A673 (cell line): ENCODE measurements around the gene OBSCN. TPM values are rescaled to one million over a fixed set of nuclear protein-coding genes. Genes with fewer than 3 reads are reported as not detected.

Source experiments
- BruUV-seq: library from RNA; stranded (reverse); fragments of 400-500 nt; replicated peaks from 2 replicates; lab custom pipeline; 2021; lab: Mats Ljungman, UMichigan
- CTCF ChIA-PET: fragments of 300-600 bp; sonication (Branson Sonifier 250); formaldehyde crosslinking; loops from one replicate; lab custom pipeline; 2022; ENCODE audit warnings: antibody characterized with exemption; lab: Charles Lee
- POLR2A ChIA-PET: fragments of 300-600 bp; sonication (Branson Sonifier 250); formaldehyde crosslinking; loops from one replicate; lab custom pipeline; 2022; ENCODE audit warnings: antibody characterized with exemption; ENCODE audit not compliant: low non-redundant PET; lab: Charles Lee
- DNase-seq: peaks from one replicate; pipeline ENCODE4 v3.0.0-alpha.2; 2015; ENCODE audit warnings: low spot score
- H3K27ac ChIP-seq: fragments of 200-600 bp; sonication (generic); 2 replicates; pipeline ENCODE4 v1.5.1; 2016; ENCODE audit warnings: mixed run types, low read depth, mild to moderate bottlenecking, mixed read lengths, antibody characterized with exemption, low read length; ENCODE audit not compliant: poor library complexity, severe bottlenecking
- H3K27me3 ChIP-seq: fragments of 200-600 bp; sonication (generic); replicated peaks from 2 replicates; pipeline ENCODE4 v1.6.1; 2017; ENCODE audit warnings: mixed run types, low read depth, mild to moderate bottlenecking, mixed read lengths, antibody characterized with exemption, low read length; ENCODE audit not compliant: insufficient read depth, poor library complexity
- H3K36me3 ChIP-seq: fragments of 200-600 bp; sonication (generic); 2 replicates; pipeline ENCODE4 v1.6.1; 2016; ENCODE audit warnings: mixed run types, mild to moderate bottlenecking, mixed read lengths, antibody characterized with exemption, low read length; ENCODE audit not compliant: insufficient read depth, poor library complexity, severe bottlenecking
- H3K4me1 ChIP-seq: fragments of 200-600 bp; sonication (generic); 2 replicates; pipeline ENCODE4 v1.6.1; 2017; ENCODE audit warnings: mixed run types, mild to moderate bottlenecking, mixed read lengths, antibody characterized with exemption, low read length; ENCODE audit not compliant: insufficient read depth, poor library complexity, severe bottlenecking
- H3K4me3 ChIP-seq: fragments of 200-600 bp; sonication (generic); 2 replicates; pipeline ENCODE4 v1.5.1; 2016; ENCODE audit warnings: low read depth, mixed run types, mild to moderate bottlenecking, mixed read lengths, low read length; ENCODE audit not compliant: poor library complexity, severe bottlenecking
- H3K9me3 ChIP-seq: fragments of 200-600 bp; sonication (generic); 2 replicates; pipeline ENCODE4 v1.6.1; 2016; ENCODE audit warnings: mixed run types, low read depth, mild to moderate bottlenecking, mixed read lengths, antibody characterized with exemption, low read length; ENCODE audit not compliant: poor library complexity, severe bottlenecking
- CTCF ChIP-seq: fragments of 300-800, 200-600 bp; sonication (generic); conservative IDR thresholded peaks from 2 replicates; pipeline ENCODE4 v1.5.1; 2017; ENCODE audit warnings: low read depth, mild to moderate bottlenecking, antibody characterized with exemption, low read length, moderate library complexity, mixed read lengths
- EZH2 ChIP-seq: fragments of 200-600 bp; sonication (generic); IDR thresholded peaks from 2 replicates; pipeline ENCODE4 v1.6.1; 2017; ENCODE audit warnings: borderline replicate concordance, low read depth, mild to moderate bottlenecking, mixed read lengths, antibody characterized with exemption, low read length; ENCODE audit not compliant: poor library complexity, severe bottlenecking
- intact Hi-C: fragments of 100-400 bp; cut with micrococcal nuclease; formaldehyde crosslinking; loops from one replicate; pipeline ENCODE4 v1.10.0; 2022; ENCODE audit not compliant: unreplicated experiment
- total RNA-seq: library from RNA; stranded (reverse); gene quantifications from 2 replicates; pipeline ENCODE4 v1.2.3, GENCODE V29; 2021

OBSCN gene
- total RNA-seq, 1 experiment from 2014 or later, result 37.7 TPM

DNA sequence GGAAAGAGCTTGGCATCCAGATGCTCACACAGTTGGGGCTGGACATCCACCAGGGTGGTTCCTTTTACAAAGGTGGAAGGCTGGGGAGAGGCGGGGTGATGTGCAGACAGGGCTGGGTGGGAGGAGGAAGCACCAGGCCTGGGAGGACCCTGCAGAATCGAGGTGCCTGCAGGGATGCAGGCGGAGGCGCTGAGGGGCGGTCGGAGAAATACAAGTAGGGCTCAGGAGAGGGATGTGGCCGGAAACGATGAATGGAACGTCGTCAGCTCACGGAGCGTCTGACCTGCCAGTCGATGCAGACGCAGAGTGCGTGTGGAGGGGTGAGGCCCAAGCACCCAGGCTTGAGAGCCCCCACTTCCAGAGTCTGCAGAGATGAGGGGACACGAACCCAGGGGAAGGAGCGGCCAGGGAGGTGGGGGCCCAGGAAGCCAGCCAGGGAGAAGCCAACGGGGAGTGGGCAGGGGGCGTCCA is 135.4 kb downstream of the OBSCN start:
- intact Hi-C loops, result no loop called here
- H3K27ac ChIP-seq, result no peak overlapping the region
- H3K36me3 ChIP-seq, result peaks cover 3% of the 10 kb centered on the region
- no TSS peak for BruUV-seq
- ChIA-PET POLR2A (no interaction called here), CTCF (no interaction called here)
- no peaks in the 10 kb centered on the region for H3K9me3 ChIP-seq
- DNase-seq, result no peak
- no peaks in the 10 kb centered on the region for H3K27me3 ChIP-seq
- no peaks in the 10 kb centered on the region for H3K4me1 ChIP-seq
- H3K4me3 ChIP-seq, result no peak overlapping the region
- TF ChIP-seq EZH2, result no peak
- TF ChIP-seq CTCF, result no peak

DNA sequence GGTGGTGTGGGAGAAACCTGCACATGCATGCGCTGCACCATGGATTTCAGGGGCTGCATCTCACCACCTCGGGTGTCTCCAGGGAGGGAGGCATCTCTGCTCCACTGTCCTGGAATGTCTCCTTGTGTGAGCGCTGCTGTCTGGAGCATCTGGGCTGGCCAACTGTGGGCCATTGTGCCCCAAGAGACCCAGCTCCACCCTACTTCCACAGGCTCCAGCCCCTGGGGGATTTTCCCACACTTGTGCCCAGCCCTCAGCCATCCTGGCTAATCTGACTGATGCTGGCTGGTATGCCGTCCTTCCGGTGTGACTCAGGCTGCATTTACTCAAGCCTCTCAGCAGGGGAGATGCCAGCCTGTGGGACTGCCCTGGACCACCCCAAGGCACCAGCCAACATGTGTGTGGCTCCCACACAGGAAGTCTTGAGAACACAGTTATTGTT is 136.8 kb downstream of the OBSCN start:
- TF ChIP-seq EZH2, result no peak
- no peak for TF ChIP-seq CTCF
- H3K9me3 ChIP-seq, result no peaks in the 10 kb centered on the region
- H3K27ac ChIP-seq, result no peak overlapping the region
- no peaks in the 10 kb centered on the region for H3K36me3 ChIP-seq
- no peak for DNase-seq
- POLR2A ChIA-PET, result no interaction called here
- H3K27me3 ChIP-seq, result no peaks in the 10 kb centered on the region
- BruUV-seq, result no TSS peak
- CTCF ChIA-PET, result no interaction called here
- H3K4me3 ChIP-seq, result no peak overlapping the region
- no peaks in the 10 kb centered on the region for H3K4me1 ChIP-seq
- intact Hi-C loops, result no loop called here

DNA sequence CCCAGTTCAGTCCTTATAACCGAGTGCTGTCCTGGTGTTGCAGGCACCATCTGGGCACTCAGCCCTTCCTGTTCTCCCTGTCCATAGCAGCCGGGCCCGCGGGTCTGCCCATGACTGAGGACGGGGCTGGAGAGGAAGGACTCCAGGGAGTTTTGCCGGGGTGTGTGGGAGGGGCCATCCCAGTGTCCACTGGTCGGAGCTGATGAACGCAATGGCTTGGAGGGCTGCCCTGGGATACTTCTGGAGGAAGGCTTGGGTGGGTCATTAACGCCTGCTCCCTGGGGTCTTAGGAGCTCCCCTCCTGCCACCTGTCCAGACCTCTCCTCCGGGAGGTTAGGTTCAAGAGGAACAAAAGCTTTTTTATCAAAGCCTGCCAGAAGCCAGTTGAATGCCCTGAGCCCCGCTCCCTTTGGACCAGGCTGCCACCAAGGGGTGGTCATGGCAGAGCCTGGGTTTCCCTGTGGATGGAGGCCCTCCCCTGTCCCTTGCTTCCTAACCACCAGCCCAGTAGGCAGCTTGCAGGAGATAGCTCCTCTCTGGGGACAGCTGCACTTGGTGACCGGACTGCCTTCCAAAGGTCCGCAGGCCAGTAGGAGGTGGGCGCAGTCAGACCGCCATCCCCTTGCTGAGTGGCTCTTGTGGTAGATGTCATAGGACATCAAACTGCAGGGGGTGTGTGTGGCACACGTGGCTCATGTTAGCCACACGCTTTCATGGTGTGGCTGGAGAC is 137.5 kb downstream of the OBSCN start:
- no peak overlapping the region for H3K4me3 ChIP-seq
- no peaks in the 10 kb centered on the region for H3K36me3 ChIP-seq
- no peak for DNase-seq
- H3K9me3 ChIP-seq, result no peaks in the 10 kb centered on the region
- no peaks in the 10 kb centered on the region for H3K4me1 ChIP-seq
- no peaks in the 10 kb centered on the region for H3K27me3 ChIP-seq
- no TSS peak for BruUV-seq
- no peak overlapping the region for H3K27ac ChIP-seq
- ChIA-PET POLR2A (no interaction called here), CTCF (interaction anchor here (0.8 kb wide), 1 partner anchor 1937 kb away, joined by 3 read pairs; no protein-coding TSS in a partner anchor)
- intact Hi-C loops, result no loop called here
- no peak for TF ChIP-seq CTCF
- no peak for TF ChIP-seq EZH2
